Measurements from ENCODE around the gene RBM17.

The RBM17 gene

DNA sequence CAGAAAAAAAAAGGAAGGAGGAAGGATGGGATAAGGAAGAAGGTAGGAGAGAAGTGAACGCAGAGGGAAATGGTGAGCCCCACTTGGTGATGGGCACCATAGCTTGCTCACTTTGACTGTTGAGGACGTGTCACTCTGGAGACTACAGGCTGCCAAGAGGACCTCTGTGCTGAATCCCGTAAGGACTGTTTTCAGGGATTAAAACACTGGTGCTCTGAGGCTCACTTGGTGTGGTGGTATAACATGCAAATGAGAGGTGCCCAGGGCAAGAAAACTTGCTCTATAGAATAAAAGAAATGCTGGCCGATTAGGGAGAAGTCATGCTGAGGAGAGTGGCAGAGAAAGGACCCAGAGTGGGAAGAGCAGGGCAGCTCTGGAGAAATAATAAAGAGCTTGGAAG is 21.4 kb upstream of the RBM17 start:
- H3K4me1 ChIP-seq (ENCODE audit: control insufficient read depth in 1 of 2, insufficient read depth in 1 of 2, low read depth in 1 of 2, low read length in 1 of 2), result peaks cover 52 to 56% of the 10 kb centered on the region in 2 experiments

DNA sequence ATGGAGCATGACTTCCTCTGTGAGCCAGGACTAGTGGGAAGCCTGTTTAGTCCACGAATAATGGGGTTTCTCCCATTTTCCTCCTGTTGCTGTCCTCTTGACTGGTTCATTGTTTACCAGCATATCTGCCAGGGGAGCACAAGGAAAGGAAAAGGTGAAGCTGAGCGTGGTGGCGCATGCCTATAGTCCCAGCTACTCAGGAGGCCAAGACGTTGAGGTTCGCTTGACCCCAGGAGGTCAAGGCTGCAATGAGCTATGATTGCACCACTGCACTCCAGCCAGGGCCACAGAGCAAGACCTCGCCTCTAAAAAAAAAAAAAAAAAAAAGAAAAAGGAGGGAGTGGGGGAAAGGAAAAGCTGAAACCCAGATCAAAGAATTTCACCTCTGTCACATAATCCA is 20.8 kb upstream of the RBM17 start:
- peak overlapping the region; percentile 52 for H3K27ac ChIP-seq
- no peaks in the 10 kb centered on the region for H3K9me3 ChIP-seq
- H3K4me1 ChIP-seq (ENCODE audit: control insufficient read depth in 1 of 2, insufficient read depth in 1 of 2, low read depth in 1 of 2, low read length in 1 of 2), result peaks cover 55 to 61% of the 10 kb centered on the region in 2 experiments
- TF ChIP-seq, protein P1, sequence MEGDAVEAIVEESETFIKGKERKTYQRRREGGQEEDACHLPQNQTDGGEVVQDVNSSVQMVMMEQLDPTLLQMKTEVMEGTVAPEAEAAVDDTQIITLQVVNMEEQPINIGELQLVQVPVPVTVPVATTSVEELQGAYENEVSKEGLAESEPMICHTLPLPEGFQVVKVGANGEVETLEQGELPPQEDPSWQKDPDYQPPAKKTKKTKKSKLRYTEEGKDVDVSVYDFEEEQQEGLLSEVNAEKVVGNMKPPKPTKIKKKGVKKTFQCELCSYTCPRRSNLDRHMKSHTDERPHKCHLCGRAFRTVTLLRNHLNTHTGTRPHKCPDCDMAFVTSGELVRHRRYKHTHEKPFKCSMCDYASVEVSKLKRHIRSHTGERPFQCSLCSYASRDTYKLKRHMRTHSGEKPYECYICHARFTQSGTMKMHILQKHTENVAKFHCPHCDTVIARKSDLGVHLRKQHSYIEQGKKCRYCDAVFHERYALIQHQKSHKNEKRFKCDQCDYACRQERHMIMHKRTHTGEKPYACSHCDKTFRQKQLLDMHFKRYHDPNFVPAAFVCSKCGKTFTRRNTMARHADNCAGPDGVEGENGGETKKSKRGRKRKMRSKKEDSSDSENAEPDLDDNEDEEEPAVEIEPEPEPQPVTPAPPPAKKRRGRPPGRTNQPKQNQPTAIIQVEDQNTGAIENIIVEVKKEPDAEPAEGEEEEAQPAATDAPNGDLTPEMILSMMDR (IDR thresholded peaks at IDR 0.05), result no peak
- no peaks in the 10 kb centered on the region for H3K27me3 ChIP-seq
- no peaks in the 10 kb centered on the region for H3K36me3 ChIP-seq
- H3K4me3 ChIP-seq (ENCODE audit: low read depth in 1 of 2, low read length in 1 of 2), result no peak overlapping the region

More for the DNA sequence above, 21.4 kb upstream of the RBM17 start:
- H3K27ac ChIP-seq, result no peak overlapping the region
- no peaks in the 10 kb centered on the region for H3K27me3 ChIP-seq
- no peaks in the 10 kb centered on the region for H3K9me3 ChIP-seq
- no peak overlapping the region for H3K4me3 ChIP-seq (ENCODE audit: low read depth in 1 of 2, low read length in 1 of 2)
- TF ChIP-seq, protein P1 (IDR thresholded peaks at IDR 0.05), result no peak
- H3K36me3 ChIP-seq, result no peaks in the 10 kb centered on the region

DNA sequence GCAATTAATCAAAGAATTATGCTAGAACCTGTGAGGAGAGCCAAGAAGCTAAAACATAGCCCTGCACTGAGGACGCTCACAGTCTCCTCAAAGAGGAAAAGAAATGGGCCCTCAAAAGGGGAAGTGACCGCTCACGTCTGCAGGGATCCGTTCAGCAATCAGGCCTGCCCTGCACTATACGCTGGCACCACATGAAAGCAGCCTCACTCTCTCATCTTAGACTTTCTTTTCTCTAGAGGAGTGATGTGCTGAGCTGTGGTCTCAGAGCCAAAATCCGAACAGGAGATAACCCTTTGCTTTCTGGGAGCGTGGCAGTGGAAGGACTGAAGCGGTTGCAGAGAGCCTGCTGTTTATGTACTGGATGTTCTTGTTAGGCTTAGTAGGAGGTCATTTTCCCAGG is 20.4 kb upstream of the RBM17 start:
- Histone ChIP-seq H3K27ac (peak overlapping the region; percentile 52), H3K27me3 (no peaks in the 10 kb centered on the region), H3K9me3 (no peaks in the 10 kb centered on the region), H3K4me1 (ENCODE audit: control insufficient read depth in 1 of 2, insufficient read depth in 1 of 2, low read depth in 1 of 2, low read length in 1 of 2) (peaks cover 55 to 61% of the 10 kb centered on the region in 2 experiments), H3K36me3 (no peaks in the 10 kb centered on the region), H3K4me3 (ENCODE audit: low read depth in 1 of 2, low read length in 1 of 2) (no peak overlapping the region)
- TF ChIP-seq, protein P1 (IDR thresholded peaks at IDR 0.05), result no peak

DNA sequence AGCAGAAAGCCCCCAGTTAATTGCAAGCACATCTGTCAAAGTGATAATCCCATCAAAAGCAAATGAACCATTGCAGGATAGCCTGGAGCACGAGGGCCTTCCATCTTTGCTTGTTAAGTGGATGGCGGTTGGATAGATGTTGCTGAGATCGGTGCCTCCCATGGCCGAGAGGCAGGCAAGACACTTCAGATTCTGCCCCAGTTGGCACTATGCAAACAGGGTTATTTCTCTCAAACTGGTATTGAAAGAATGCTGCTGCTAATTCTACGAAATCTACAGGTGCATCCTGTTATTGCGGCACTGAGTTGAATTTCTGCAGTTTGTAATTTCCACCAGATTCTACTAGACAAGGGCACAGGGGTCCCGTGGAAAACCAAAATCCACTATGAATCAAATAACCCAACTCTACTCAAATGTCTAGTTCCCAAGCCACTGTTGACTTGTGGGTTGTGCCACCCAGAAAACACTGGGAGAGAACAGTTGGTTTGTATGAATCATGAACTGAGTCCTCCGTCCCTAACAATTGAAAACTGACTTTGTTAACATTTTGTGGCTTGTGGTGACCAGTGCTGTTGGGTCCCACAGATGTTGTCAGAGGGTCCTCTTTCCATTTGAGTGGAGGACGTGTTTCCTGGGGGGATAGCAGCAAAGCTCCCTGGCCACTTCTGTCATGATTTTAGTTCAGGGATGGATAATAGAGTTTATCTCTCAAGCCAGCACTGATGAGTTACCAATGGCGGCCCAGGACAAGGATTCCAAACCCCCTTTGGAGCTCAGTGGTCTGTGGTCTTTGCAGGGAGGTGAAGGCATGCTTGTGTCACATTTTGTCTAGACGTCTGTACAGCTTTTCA is 19.5 kb upstream of the RBM17 start:
- TF ChIP-seq, protein P1 (IDR thresholded peaks at IDR 0.05), result no peak
- H3K4me3 ChIP-seq (ENCODE audit: low read depth in 1 of 2, low read length in 1 of 2), result no peak overlapping the region
- peaks cover under 1% of the 10 kb centered on the region for H3K27me3 ChIP-seq
- H3K36me3 ChIP-seq, result no peaks in the 10 kb centered on the region
- H3K9me3 ChIP-seq, result no peaks in the 10 kb centered on the region
- H3K4me1 ChIP-seq (ENCODE audit: control insufficient read depth in 1 of 2, insufficient read depth in 1 of 2, low read depth in 1 of 2, low read length in 1 of 2), result peaks cover 55 to 61% of the 10 kb centered on the region in 2 experiments
- H3K27ac ChIP-seq, result no peak overlapping the region

DNA sequence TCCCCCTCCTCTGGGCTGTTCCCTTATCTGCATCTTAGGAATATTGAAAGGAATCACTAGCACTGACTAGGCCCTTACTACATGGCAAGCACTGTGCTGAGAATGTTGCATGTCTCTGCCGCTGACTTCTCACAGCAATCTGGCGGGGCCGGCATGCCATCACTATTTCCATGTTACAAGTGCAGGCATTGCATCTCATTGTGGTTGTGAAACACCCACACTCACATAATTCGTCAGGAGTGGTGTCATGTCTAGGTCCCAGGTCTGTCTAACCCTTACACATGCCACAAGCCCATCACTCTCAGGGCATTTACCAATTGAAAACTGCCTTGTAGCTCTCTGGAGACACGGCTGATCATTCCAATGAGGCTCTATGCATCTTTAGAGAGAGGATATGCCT is 18.2 kb upstream of the RBM17 start:
- Histone ChIP-seq H3K36me3 (no peaks in the 10 kb centered on the region), H3K4me1 (ENCODE audit: control insufficient read depth in 1 of 2, insufficient read depth in 1 of 2, low read depth in 1 of 2, low read length in 1 of 2) (peaks cover 54 to 58% of the 10 kb centered on the region in 2 experiments), H3K4me3 (ENCODE audit: low read depth in 1 of 2, low read length in 1 of 2) (no peak overlapping the region), H3K9me3 (no peaks in the 10 kb centered on the region), H3K27ac (no peak overlapping the region), H3K27me3 (peaks cover 14% of the 10 kb centered on the region)
- TF ChIP-seq, protein P1 (IDR thresholded peaks at IDR 0.05), result no peak
